LNCaP clone FGC (cell line): ENCODE measurements around the gene CPNE1.

Source experiments
- DNase-seq: peaks from one replicate; pipeline ENCODE4 v3.0.0-alpha.2; 2011; ENCODE audit warnings: low read depth
- H3K4me3 ChIP-seq: 2 replicates; pipeline ENCODE4 v1.5.1; 2011; ENCODE audit warnings: mild to moderate bottlenecking, low read depth, low read length, control low read depth
- CTCF ChIP-seq: IDR thresholded peaks from 2 replicates; pipeline ENCODE4 v1.5.1; 2012; ENCODE audit warnings: mild to moderate bottlenecking; ENCODE audit not compliant: control insufficient read depth, insufficient read depth; ENCODE audit errors: extremely low read depth

CPNE1 gene

GRCh38 chr20:35602851-35603495 is 61.7 kb downstream of the CPNE1 start:
- TF ChIP-seq CTCF: no peak
- DNase-seq: no peak
- H3K4me3 ChIP-seq: no peak overlapping the region

DNA sequence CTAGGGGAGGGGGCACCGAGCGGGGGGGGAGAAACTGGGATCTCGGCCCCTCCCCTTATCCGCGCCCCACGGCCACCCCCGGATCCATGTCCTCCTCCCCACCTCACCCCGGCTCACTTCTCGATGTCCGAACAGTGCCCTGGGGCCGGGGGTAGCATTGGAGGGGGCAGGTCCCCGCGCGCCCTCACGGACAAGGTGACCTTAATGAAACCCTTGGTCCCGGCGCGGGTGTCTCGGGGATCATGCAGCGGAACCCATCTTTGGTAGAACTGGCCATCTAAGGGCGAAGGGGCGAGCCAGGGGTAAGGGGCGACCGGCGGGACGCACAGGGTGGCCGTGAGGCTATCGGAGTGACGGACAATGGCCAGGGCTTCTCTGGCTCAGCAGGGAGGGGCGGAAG is 62.7 kb downstream of the CPNE1 start:
- TF ChIP-seq CTCF: no peak
- DNase-seq: no peak
- H3K4me3 ChIP-seq: no peak overlapping the region

- peak; percentile 27 for DNase-seq
- peak; percentile 58 for TF ChIP-seq CTCF
These were observed 63.4 kb downstream of the CPNE1 start for GRCh38 chr20:35600993-35601973.

DNA sequence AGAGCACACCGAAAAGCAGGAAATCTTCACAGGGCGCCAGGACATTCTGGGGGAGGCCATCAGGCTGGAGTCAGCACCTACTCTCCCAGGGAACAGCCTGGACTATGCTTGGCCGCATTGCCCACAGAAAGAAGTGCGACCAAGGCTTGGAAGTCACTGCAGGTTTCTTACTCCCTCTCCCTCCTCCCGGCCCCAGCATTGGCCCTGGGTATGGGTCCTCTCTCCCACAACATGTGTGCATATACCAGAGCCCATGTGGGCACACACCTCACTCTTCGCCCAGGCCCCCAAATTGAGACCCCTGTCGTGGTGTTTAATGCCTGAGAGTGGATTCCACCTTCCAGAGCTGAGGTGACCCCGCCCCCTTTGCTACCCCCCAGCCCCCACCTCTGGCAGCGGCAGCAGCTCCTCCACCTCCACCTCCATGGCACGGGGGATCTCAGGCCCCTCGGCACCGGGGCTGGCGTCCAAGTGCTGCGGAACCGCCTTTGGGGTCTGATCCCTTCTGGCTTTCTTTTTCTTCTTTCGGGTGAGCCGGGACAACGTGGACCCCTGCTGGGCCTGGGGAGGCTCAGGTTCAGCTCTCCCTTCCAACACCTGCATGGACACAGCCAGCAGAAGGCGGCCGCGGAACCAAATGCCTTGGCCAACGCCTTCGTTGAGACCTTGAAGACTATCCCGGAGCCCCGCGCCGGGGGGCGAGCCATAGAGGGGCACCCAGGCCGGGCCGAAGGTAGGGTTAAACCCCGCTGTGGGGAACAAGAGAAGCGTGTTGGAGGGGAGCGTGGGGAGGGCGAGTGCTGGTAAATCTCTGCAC is 64.3 kb downstream of the CPNE1 start:
- H3K4me3 ChIP-seq: no peak overlapping the region
- no peak for DNase-seq
- TF ChIP-seq CTCF: no peak

More at GRCh38 chr20:35600993-35601973, 63.4 kb downstream of the CPNE1 start:
- H3K4me3 ChIP-seq: no peak overlapping the region

DNA sequence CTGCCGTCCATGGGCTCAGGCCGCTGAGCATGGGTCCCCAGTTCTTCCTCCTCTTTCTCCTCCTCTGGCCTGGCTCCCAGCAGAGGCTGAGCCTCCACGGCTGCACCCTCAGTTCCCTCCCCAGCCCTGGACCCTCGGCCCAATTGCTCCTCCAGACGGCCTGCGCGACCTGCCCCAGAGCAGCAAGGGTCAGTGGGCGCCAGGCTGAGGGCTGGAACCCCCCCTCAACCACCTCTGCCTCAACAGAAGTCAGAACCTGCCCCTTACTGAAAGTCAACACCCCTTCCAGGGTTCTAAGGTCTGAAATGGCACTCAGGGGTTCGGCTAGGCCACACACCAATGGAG is 65.0 kb downstream of the CPNE1 start:
- TF ChIP-seq CTCF: no peak
- H3K4me3 ChIP-seq: no peak overlapping the region
- no peak for DNase-seq

- no peak for TF ChIP-seq CTCF
- no peak overlapping the region for H3K4me3 ChIP-seq
- DNase-seq: no peak
These were observed 65.6 kb downstream of the CPNE1 start for GRCh38 chr20:35598899-35599775.
